Upper lobe of left lung (tissue), 4 donors: ENCODE measurements around the gene MRPS2.

Experiments used
- EP300 ChIP-seq, 4 donors: sonication (generic); formaldehyde crosslinking; IDR thresholded peaks; one replicate each; pipeline ENCODE4 v1.5.1; 2017; ENCODE audit warnings: antibody characterized with exemption in 4 of 4, control low read depth in 2 of 4
- POLR2A ChIP-seq, 4 donors: fragments of 450-650 bp; IDR thresholded peaks; one replicate each; pipeline ENCODE4 v1.5.1; 2016 to 2017; ENCODE audit warnings: antibody characterized with exemption in 4 of 4, mild to moderate bottlenecking in 2 of 4
- TF ChIP-seq, protein P1 (sequence below), 6 experiments: fragments of 450-650 bp in 4 of 6; fragments of 200-600 bp in 2 of 6; sonication (generic) in 2 of 6; IDR thresholded peaks; one replicate each; pipeline ENCODE4 v1.5.1; 2016 to 2019; ENCODE audit warnings: antibody characterized with exemption in 6 of 6

DNA sequence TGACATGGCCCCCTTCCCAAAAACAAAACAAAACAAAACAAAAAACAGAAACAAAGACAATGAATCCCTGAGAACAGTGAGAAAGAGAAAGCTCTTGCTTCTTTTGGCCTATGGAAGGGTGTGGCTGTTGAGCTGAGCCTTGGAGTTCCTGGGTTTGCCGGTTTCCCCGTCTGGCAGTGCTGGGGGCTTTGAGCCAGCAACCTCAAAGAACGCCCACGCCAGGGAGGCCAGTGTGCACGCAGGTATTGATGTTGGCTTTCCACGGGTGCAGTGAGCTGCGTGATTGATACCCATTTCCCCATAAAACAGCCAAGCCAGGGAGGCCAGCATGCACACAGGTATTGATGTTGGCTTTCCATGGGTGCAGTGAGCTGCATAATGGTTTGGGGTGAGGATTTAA, 12.4 kb downstream of the MRPS2 start:
- no peak for TF ChIP-seq POLR2A (IDR thresholded peaks at IDR 0.05)
- TF ChIP-seq, protein P1, sequence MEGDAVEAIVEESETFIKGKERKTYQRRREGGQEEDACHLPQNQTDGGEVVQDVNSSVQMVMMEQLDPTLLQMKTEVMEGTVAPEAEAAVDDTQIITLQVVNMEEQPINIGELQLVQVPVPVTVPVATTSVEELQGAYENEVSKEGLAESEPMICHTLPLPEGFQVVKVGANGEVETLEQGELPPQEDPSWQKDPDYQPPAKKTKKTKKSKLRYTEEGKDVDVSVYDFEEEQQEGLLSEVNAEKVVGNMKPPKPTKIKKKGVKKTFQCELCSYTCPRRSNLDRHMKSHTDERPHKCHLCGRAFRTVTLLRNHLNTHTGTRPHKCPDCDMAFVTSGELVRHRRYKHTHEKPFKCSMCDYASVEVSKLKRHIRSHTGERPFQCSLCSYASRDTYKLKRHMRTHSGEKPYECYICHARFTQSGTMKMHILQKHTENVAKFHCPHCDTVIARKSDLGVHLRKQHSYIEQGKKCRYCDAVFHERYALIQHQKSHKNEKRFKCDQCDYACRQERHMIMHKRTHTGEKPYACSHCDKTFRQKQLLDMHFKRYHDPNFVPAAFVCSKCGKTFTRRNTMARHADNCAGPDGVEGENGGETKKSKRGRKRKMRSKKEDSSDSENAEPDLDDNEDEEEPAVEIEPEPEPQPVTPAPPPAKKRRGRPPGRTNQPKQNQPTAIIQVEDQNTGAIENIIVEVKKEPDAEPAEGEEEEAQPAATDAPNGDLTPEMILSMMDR (IDR thresholded peaks at IDR 0.05): no peak
- no peak for TF ChIP-seq EP300 (IDR thresholded peaks at IDR 0.05)
